ENCODE measurements around the gene LTBR.

DNA sequence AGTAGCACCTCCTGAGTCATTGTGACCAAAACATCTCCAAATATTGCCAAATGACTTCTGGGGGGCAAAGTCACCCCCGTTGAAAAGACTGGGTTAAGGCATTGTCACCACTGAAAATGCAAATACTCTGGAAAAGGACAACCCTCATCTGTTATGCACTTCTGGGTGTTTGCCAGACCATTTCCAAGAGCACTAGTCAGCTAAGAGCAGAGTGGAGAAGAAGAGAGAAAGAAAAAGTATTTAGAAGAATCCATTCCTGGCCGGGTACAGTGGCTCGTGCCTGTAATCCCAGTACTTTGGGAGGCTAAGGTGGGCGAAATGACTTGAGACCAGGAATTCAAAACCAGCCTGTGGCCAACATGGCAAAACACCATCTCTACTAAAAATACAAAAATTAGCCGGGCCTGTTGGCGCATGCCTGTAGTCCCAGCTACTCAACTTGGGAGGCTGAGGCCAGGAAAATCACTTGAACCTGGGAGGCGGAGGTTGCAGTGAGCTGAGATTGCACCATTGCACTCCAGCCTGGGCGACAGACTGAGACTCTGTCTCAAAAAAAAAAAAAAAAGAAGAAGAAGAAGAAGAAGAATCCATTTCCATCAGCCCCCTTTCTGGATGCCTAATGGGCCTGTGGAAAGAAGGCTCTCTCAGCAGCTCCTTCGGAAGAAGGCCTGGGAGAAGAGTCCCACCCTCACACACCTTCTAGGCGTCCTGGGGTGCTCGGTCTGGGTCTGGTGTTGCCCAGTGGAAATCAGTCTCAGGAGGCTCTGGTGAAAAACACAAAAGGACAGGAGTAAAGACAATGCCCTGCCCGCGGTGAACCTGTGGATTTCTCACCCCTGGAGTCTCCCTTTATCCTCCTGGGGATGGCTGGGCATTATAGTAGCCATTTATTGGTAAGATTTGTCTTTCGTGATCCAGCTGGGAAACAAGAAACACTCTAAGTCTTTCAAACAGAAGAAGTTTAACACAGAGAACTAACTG is 3.5 kb upstream of the LTBR start:
- TF ChIP-seq EZH2 (IDR thresholded peaks at IDR 0.05; ENCODE audit: borderline replicate concordance, insufficient read depth, low read length, poor library complexity, severe bottlenecking) (no peak), POLR2AphosphoS5 (IDR thresholded peaks at IDR 0.05) (no peak), SMC3 (conservative IDR thresholded peaks at IDR 0.05; ENCODE audit: poor library complexity) (no peak), MXI1 (conservative IDR thresholded peaks at IDR 0.05; ENCODE audit: poor library complexity, severe bottlenecking) (no peak), RAD21 (conservative IDR thresholded peaks at IDR 0.05) (no peak), EP300 (conservative IDR thresholded peaks at IDR 0.05; ENCODE audit: poor library complexity, severe bottlenecking) (no peak)
- TF ChIP-seq, protein P1, sequence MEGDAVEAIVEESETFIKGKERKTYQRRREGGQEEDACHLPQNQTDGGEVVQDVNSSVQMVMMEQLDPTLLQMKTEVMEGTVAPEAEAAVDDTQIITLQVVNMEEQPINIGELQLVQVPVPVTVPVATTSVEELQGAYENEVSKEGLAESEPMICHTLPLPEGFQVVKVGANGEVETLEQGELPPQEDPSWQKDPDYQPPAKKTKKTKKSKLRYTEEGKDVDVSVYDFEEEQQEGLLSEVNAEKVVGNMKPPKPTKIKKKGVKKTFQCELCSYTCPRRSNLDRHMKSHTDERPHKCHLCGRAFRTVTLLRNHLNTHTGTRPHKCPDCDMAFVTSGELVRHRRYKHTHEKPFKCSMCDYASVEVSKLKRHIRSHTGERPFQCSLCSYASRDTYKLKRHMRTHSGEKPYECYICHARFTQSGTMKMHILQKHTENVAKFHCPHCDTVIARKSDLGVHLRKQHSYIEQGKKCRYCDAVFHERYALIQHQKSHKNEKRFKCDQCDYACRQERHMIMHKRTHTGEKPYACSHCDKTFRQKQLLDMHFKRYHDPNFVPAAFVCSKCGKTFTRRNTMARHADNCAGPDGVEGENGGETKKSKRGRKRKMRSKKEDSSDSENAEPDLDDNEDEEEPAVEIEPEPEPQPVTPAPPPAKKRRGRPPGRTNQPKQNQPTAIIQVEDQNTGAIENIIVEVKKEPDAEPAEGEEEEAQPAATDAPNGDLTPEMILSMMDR (IDR thresholded peaks at IDR 0.05; ENCODE audit: poor library complexity, severe bottlenecking) = no peak
- TF ChIP-seq, protein P2, sequence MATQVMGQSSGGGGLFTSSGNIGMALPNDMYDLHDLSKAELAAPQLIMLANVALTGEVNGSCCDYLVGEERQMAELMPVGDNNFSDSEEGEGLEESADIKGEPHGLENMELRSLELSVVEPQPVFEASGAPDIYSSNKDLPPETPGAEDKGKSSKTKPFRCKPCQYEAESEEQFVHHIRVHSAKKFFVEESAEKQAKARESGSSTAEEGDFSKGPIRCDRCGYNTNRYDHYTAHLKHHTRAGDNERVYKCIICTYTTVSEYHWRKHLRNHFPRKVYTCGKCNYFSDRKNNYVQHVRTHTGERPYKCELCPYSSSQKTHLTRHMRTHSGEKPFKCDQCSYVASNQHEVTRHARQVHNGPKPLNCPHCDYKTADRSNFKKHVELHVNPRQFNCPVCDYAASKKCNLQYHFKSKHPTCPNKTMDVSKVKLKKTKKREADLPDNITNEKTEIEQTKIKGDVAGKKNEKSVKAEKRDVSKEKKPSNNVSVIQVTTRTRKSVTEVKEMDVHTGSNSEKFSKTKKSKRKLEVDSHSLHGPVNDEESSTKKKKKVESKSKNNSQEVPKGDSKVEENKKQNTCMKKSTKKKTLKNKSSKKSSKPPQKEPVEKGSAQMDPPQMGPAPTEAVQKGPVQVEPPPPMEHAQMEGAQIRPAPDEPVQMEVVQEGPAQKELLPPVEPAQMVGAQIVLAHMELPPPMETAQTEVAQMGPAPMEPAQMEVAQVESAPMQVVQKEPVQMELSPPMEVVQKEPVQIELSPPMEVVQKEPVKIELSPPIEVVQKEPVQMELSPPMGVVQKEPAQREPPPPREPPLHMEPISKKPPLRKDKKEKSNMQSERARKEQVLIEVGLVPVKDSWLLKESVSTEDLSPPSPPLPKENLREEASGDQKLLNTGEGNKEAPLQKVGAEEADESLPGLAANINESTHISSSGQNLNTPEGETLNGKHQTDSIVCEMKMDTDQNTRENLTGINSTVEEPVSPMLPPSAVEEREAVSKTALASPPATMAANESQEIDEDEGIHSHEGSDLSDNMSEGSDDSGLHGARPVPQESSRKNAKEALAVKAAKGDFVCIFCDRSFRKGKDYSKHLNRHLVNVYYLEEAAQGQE (IDR thresholded peaks at IDR 0.05; ENCODE audit: borderline replicate concordance) = no peak
